Spleen (tissue), 11 donors: ENCODE data around the gene DAPK3. TPM values are rescaled to one million over a fixed set of nuclear protein-coding genes. Genes with fewer than 3 reads are reported as not detected.
A peak's percentile ranks its signal among the peaks of the same experiment; 100 is the strongest.

Source experiments
- DNase-seq: peaks from one replicate; pipeline ENCODE4 v3.0.0-alpha.2; 2020
- H3K27ac ChIP-seq, 8 donors: fragments of 200-600 bp; sonication (generic) in 7 of 8; 1 replicate in 4 of 8; 2 replicates in 4 of 8; pipeline versions ENCODE4 v1.5.0 to v1.8.0; 2016 to 2021; ENCODE audit warnings: inconsistent platforms in 4 of 8, mild to moderate bottlenecking in 4 of 8, moderate library complexity in 1 of 8
- H3K27me3 ChIP-seq, 7 donors: fragments of 200-600 bp; sonication (generic) in 6 of 7; replicated peaks in 1 of 7; 1 replicate in 4 of 7; 2 replicates in 3 of 7; pipeline versions ENCODE4 v1.5.0 to v1.8.0; 2016 to 2021; ENCODE audit warnings: inconsistent platforms in 3 of 7, mild to moderate bottlenecking in 1 of 7
- H3K36me3 ChIP-seq, 6 donors: fragments of 200-600 bp; sonication (generic) in 5 of 6; 1 replicate in 4 of 6; 2 replicates in 2 of 6; pipeline versions ENCODE4 v1.5.0 to v1.8.0; 2016 to 2021; ENCODE audit warnings: inconsistent platforms in 2 of 6
- H3K4me1 ChIP-seq, 6 donors: fragments of 200-600 bp; sonication (generic) in 5 of 6; 1 replicate in 3 of 6; 2 replicates in 3 of 6; pipeline versions ENCODE4 v1.5.0 to v1.8.0; 2016 to 2021; ENCODE audit warnings: inconsistent platforms in 3 of 6
- H3K4me3 ChIP-seq, 8 donors: fragments of 200-600 bp; sonication (generic) in 7 of 8; 1 replicate in 4 of 8; 2 replicates in 4 of 8; pipeline versions ENCODE4 v1.5.0 to v1.8.0; 2016 to 2021; ENCODE audit warnings: inconsistent platforms in 4 of 8, mild to moderate bottlenecking in 4 of 8, moderate library complexity in 2 of 8
- H3K9me3 ChIP-seq, 8 donors: fragments of 200-600 bp; sonication (generic) in 7 of 8; 1 replicate in 4 of 8; 2 replicates in 4 of 8; pipeline versions ENCODE4 v1.5.0 to v1.8.0; 2016 to 2021; ENCODE audit warnings: inconsistent platforms in 4 of 8
- POLR2A ChIP-seq, 3 donors: fragments of 450-650 bp; IDR thresholded peaks; one replicate each; pipeline ENCODE4 v1.5.1; 2017; ENCODE audit warnings: antibody characterized with exemption in 3 of 3, mild to moderate bottlenecking in 1 of 3
- POLR2AphosphoS5 ChIP-seq, 3 donors: sonication (generic); formaldehyde crosslinking; IDR thresholded peaks; one replicate each; pipeline ENCODE4 v1.5.1; 2017; ENCODE audit warnings: antibody characterized with exemption in 3 of 3
- WGBS, 5 donors: extraction: QIAGEN DNeasy Blood & Tissue Kit in 3 of 5; methylation state at CpG; one replicate each; pipeline versions ENCODE4 v1.1.5 to v1.1.7; 2013 to 2018; 5-methylcytosine and 5-hydroxymethylcytosine counted together
- intact Hi-C: fragments of 100-400 bp; cut with DNase I; formaldehyde crosslinking; loops from one replicate; pipeline ENCODE4 v1.15.0; 2023; ENCODE audit warnings: low total_unique reads
- polyA plus RNA-seq, 3 donors: library from polyadenylated mRNA; stranded (reverse); fragments of 200-250 nt; gene quantifications; one replicate each; pipeline ENCODE4 v1.2.1, GENCODE V29; 2013
- total RNA-seq, 7 donors: library from RNA; depleted of rRNA in 3 of 7; stranded (reverse); fragments of >200 nt in 3 of 7; fragmentation: NEBNext Ultra II Directional in 4 of 7; extraction: Animal tissue kit (Norgen Biotek cat#: 25700) in 4 of 7; gene quantifications; one replicate each; pipeline versions ENCODE4 v1.1.0 to v1.2.1, GENCODE V29; 2016 to 2021
- TF ChIP-seq, protein P1 (sequence below), 11 experiments: fragments of 200-600 bp in 7 of 11; fragments of 450-650 bp in 4 of 11; sonication (generic) in 4 of 11; IDR thresholded peaks in 8 of 11; conservative IDR thresholded peaks in 3 of 11; 1 replicate in 7 of 11; 2 replicates in 4 of 11; pipeline versions ENCODE4 v1.4.0 to v1.8.0; 2016 to 2021; ENCODE audit warnings: antibody characterized with exemption in 11 of 11, inconsistent platforms in 4 of 11, mild to moderate bottlenecking in 1 of 11
- donor health status: healthy with polysubstance abuse.
- donor health status: DM: no; HTN: no; CAD: no; lungs with moderate emphysema.
- donor health status: DM: no; HTN: no; CAD: no.
- donor health status: Bipolar disorder and iron deficiency.
- donor health status: healthy.
- donor health status: DM: no; HTN: no; CAD: no.
- donor health status: DM: yes; HTN: yes; CAD: no.

The DAPK3 gene
- total and polyA plus RNA-seq, 10 donors, result 26.5 to 68.8 (median 46.1) TPM

DNA sequence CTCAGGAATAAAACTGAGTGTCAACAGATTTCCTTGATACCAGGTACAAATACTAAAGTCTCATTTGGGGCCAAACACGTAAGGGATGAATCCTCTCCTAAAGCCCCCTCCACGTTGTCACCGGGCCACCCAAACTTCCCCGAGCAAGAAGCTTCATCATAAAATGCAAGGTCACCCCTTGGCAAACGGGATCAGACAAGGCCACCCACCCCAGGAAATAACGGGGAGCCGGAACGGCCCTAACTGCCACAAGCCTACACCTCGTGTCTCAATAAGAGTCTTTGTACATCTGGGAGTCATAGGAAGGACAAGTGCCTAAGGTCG is 13.6 kb upstream of the DAPK3 start:
- intact Hi-C loops, result no loop called here
- no peaks in the 10 kb centered on the region for H3K9me3 ChIP-seq
- H3K4me1 ChIP-seq, result peaks cover 42 to 93% (median 80%) of the 10 kb centered on the region in 6 donors
- H3K27ac ChIP-seq, result peak overlapping the region; percentile 90 to 98 (median 94)
- no peaks in the 10 kb centered on the region for H3K27me3 ChIP-seq
- WGBS, 5 donors, result 0 to 1% (median 0%) methylated on average over 9 to 10 of the region's 10 CpGs
- H3K36me3 ChIP-seq, result peaks cover 12 to 50% (median 48%) of the 10 kb centered on the region in 6 donors
- peak overlapping the region; percentile 70 to 90 (median 80) for H3K4me3 ChIP-seq
- no peak for DNase-seq
- TF ChIP-seq, protein P1, sequence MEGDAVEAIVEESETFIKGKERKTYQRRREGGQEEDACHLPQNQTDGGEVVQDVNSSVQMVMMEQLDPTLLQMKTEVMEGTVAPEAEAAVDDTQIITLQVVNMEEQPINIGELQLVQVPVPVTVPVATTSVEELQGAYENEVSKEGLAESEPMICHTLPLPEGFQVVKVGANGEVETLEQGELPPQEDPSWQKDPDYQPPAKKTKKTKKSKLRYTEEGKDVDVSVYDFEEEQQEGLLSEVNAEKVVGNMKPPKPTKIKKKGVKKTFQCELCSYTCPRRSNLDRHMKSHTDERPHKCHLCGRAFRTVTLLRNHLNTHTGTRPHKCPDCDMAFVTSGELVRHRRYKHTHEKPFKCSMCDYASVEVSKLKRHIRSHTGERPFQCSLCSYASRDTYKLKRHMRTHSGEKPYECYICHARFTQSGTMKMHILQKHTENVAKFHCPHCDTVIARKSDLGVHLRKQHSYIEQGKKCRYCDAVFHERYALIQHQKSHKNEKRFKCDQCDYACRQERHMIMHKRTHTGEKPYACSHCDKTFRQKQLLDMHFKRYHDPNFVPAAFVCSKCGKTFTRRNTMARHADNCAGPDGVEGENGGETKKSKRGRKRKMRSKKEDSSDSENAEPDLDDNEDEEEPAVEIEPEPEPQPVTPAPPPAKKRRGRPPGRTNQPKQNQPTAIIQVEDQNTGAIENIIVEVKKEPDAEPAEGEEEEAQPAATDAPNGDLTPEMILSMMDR (IDR thresholded peaks at IDR 0.05 in 8 of 11, conservative IDR thresholded peaks at IDR 0.05 in 3 of 11), result no peak
- TF ChIP-seq POLR2A (IDR thresholded peaks at IDR 0.05), result no peak
- no peak for TF ChIP-seq POLR2AphosphoS5 (IDR thresholded peaks at IDR 0.05)

DNA sequence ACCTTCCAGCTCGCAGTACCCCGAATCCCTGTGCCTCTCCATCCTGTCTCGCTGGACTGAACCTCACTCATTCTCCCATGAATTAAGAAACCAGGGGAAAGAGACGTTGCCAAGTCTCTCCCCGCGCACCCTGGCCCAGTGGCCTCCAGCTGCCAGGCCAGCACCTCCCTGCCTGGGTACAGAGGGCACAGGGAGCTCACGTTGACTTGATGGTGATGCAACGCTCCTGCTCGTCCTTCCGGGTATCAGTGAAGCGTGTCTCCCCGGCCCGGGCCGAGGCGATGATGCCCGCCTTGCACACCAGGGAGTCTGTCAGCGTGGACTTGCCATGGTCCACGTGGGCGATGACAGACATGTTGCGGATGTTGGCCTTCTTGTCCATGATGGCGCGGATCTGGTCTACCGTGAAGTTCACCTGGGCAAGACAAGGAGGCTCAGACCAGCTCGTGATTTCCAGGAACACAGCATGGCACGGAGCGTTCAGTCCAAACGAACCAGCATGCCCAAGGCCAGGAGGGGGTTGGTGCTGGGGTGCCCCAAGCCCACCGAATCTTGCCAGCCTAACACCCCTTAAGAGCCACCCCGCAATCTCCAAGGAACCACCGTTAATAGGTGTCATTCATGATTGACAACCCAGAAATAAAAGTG is 13.2 kb upstream of the DAPK3 start:
- H3K4me3 ChIP-seq, result peak overlapping the region; percentile 70 to 90 (median 80)
- WGBS, 5 donors, result 15 to 48% (median 29%) methylated on average over 14 to 30 of the region's 30 CpGs
- no peaks in the 10 kb centered on the region for H3K27me3 ChIP-seq
- TF ChIP-seq, protein P1 (IDR thresholded peaks at IDR 0.05 in 8 of 11, conservative IDR thresholded peaks at IDR 0.05 in 3 of 11), result no peak
- TF ChIP-seq POLR2AphosphoS5 (IDR thresholded peaks at IDR 0.05) (peak; percentile 67 to 78 (median 71)), POLR2A (IDR thresholded peaks at IDR 0.05) (no peak)
- H3K36me3 ChIP-seq, result peaks cover 12 to 54% (median 53%) of the 10 kb centered on the region in 6 donors
- peak overlapping the region; percentile 90 to 98 (median 94) for H3K27ac ChIP-seq
- peaks cover 42 to 93% (median 76%) of the 10 kb centered on the region in 6 donors for H3K4me1 ChIP-seq
- DNase-seq, result peak; percentile 87
- no peaks in the 10 kb centered on the region for H3K9me3 ChIP-seq
- intact Hi-C loops, result no loop called here

DNA sequence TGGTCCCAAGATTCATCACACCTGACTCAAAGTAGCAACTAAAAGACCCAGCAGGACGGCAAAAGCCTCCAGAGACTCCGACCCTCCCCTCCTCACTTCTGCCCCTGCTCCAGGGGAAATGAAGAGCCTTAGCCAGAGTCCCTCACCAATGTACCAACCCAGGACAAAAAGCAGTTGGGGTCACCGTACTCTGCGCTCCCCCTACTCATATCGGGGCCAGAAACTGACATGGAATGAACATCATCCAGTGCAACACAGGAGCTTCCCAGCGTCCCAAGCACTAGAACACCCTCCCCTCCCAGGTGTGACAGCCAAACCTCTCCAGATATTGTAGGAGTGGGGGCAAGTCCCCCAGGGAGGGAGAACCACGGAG is 12.6 kb upstream of the DAPK3 start:
- Histone ChIP-seq H3K9me3 (no peaks in the 10 kb centered on the region), H3K27ac (peak overlapping the region in 7 of 8 donors; percentile 92 to 98 (median 95)), H3K27me3 (no peaks in the 10 kb centered on the region), H3K4me3 (peak overlapping the region; percentile 70 to 90 (median 80)), H3K36me3 (peaks cover 12 to 60% (median 58%) of the 10 kb centered on the region in 6 donors), H3K4me1 (peaks cover 42 to 92% (median 75%) of the 10 kb centered on the region in 6 donors)
- TF ChIP-seq POLR2AphosphoS5 (IDR thresholded peaks at IDR 0.05), result no peak
- TF ChIP-seq, protein P1 (IDR thresholded peaks at IDR 0.05 in 8 of 11, conservative IDR thresholded peaks at IDR 0.05 in 3 of 11), result no peak
- no peak for TF ChIP-seq POLR2A (IDR thresholded peaks at IDR 0.05)
- intact Hi-C loops, result no loop called here
- no peak for DNase-seq
- 54 to 80% (median 70%) methylated on average over 7 of the region's 7 CpGs for WGBS, 5 donors

DNA sequence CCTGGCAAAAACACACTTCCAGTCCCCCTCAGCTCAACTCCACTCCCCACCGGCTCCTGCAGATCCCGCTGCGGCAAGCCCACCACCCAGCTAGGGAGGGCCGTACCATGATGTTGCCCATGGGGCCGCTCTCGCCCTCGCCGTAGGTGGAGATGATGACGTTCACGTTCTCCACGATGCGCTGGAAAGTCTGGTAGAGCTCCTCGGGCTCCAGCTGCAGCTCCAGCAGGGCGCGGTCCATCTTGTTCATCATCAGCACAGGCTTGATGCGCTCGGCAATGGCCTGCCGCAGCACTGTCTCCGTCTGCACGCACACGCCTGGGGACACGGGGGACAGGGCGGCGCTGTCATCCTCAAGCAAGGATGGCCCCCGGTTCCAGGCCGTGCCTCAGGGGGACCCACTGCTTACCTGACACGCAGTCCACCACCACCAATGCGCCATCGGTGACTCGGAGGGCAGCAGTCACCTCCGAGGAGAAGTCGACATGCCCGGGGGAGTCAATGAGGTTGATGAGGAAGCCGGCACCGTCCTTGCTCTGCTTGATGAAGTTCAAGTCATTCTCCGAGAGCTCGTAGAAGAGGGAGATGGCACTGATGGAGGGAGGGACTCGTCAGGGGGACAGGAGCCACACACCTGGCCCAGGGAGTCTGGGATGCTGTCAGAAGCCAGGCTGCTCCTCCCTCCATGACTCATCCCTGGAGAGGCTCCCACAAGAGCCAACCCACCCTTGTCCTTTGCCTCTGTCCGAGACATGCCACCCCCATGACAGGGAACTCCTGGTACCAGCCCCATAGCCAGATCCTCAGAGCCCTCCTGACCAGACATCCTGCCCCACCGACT is 12.0 kb upstream of the DAPK3 start:
- TF ChIP-seq, protein P1 (IDR thresholded peaks at IDR 0.05 in 8 of 11, conservative IDR thresholded peaks at IDR 0.05 in 3 of 11), result no peak
- TF ChIP-seq POLR2AphosphoS5 (IDR thresholded peaks at IDR 0.05), result peak in 2 of 3 donors; percentile 39 to 73
- DNase-seq, result peak; percentile 79
- intact Hi-C loops, result no loop called here
- no peaks in the 10 kb centered on the region for H3K27me3 ChIP-seq
- peaks cover 12 to 66% (median 64%) of the 10 kb centered on the region in 6 donors for H3K36me3 ChIP-seq
- H3K4me1 ChIP-seq, result peaks cover 37 to 89% (median 69%) of the 10 kb centered on the region in 6 donors
- peak overlapping the region in 4 of 8 donors; percentile 94 to 98 (median 96) for H3K27ac ChIP-seq
- peak overlapping the region in 3 of 8 donors; percentile 70 to 90 (median 80) for H3K4me3 ChIP-seq
- no peaks in the 10 kb centered on the region for H3K9me3 ChIP-seq
- 83 to 91% (median 85%) methylated on average over 34 to 40 of the region's 40 CpGs for WGBS, 5 donors
